H9 (cell line): ENCODE measurements around the gene BMPR1A. TPM values are rescaled to one million over a fixed set of nuclear protein-coding genes. Genes with fewer than 3 reads are reported as not detected.
A peak's percentile ranks its signal among the peaks of the same experiment; 100 is the strongest.

Experiments used
- DNase-seq: peaks from one replicate; pipeline ENCODE4 v3.0.0-alpha.2; 2017
- H2AFZ ChIP-seq: one replicate; pipeline ENCODE4 v1.6.1; 2013; ENCODE audit warnings: mild to moderate bottlenecking, low read length, control low read depth, moderate library complexity
- H2AK5ac ChIP-seq: 2 replicates; pipeline ENCODE4 v1.6.1; 2013; ENCODE audit warnings: low read length, control low read depth, mixed read lengths; ENCODE audit not compliant: insufficient read length
- H2BK120ac ChIP-seq: one replicate; pipeline ENCODE4 v1.6.1; 2013; ENCODE audit warnings: low read depth, mild to moderate bottlenecking, low read length, control low read depth, inconsistent platforms; ENCODE audit not compliant: poor library complexity, severe bottlenecking
- H2BK12ac ChIP-seq: 2 replicates; pipeline ENCODE4 v1.6.1; 2013; ENCODE audit warnings: low read length, control low read depth, mixed read lengths, low read depth; ENCODE audit not compliant: insufficient read length
- H2BK15ac ChIP-seq: 2 replicates; pipeline ENCODE4 v1.6.1; 2013; ENCODE audit warnings: low read depth, low read length, control low read depth
- H2BK20ac ChIP-seq: one replicate; pipeline ENCODE4 v1.6.1; 2013; ENCODE audit warnings: low read depth, mild to moderate bottlenecking, low read length, control low read depth, inconsistent platforms; ENCODE audit not compliant: poor library complexity, severe bottlenecking
- H2BK5ac ChIP-seq: 2 replicates; pipeline ENCODE4 v1.6.1; 2013; ENCODE audit warnings: low read length, control low read depth, mixed read lengths; ENCODE audit not compliant: insufficient read length
- H3K14ac ChIP-seq: 2 replicates; pipeline ENCODE4 v1.6.1; 2013; ENCODE audit warnings: low read length, control low read depth; ENCODE audit not compliant: insufficient read depth
- H3K18ac ChIP-seq: 2 replicates; pipeline ENCODE4 v1.6.1; 2013; ENCODE audit warnings: low read depth, mild to moderate bottlenecking, mixed read lengths, low read length, control low read depth; ENCODE audit not compliant: insufficient read length
- H3K23ac ChIP-seq: 2 replicates; pipeline ENCODE4 v1.6.1; 2013; ENCODE audit warnings: low read length, control low read depth, mixed read lengths, low read depth; ENCODE audit not compliant: insufficient read length
- H3K23me2 ChIP-seq: 2 replicates; pipeline ENCODE4 v1.6.1; 2013; ENCODE audit warnings: low read depth, mild to moderate bottlenecking, mixed read lengths, low read length, control low read depth; ENCODE audit not compliant: insufficient read length, poor library complexity, severe bottlenecking
- H3K27ac ChIP-seq: 2 replicates; pipeline ENCODE4 v1.5.1; 2013; ENCODE audit warnings: low read length, control low read depth, mixed read lengths, low read depth; ENCODE audit not compliant: insufficient read length
- H3K27me3 ChIP-seq: 2 replicates; pipeline ENCODE4 v1.6.1; 2013; ENCODE audit warnings: low read length, control low read depth, inconsistent platforms; ENCODE audit not compliant: insufficient read depth
- H3K4ac ChIP-seq: 2 replicates; pipeline ENCODE4 v1.6.1; 2013; ENCODE audit warnings: low read depth, mild to moderate bottlenecking, control low read depth, inconsistent platforms, low read length, moderate library complexity
- H3K4me1 ChIP-seq: 2 replicates; pipeline ENCODE4 v1.6.1; 2013; ENCODE audit warnings: low read length, control low read depth, inconsistent platforms; ENCODE audit not compliant: insufficient read depth
- H3K4me2 ChIP-seq: 2 replicates; pipeline ENCODE4 v1.6.1; 2013; ENCODE audit warnings: low read length, control low read depth, mixed read lengths; ENCODE audit not compliant: insufficient read length, insufficient read depth
- H3K56ac ChIP-seq: 2 replicates; pipeline ENCODE4 v1.6.1; 2013; ENCODE audit warnings: low read depth, mild to moderate bottlenecking, mixed read lengths, low read length, control low read depth; ENCODE audit not compliant: insufficient read length
- H3K79me1 ChIP-seq: 2 replicates; pipeline ENCODE4 v1.6.1; 2013; ENCODE audit warnings: low read depth, mild to moderate bottlenecking, moderate library complexity, low read length, control low read depth, inconsistent platforms; ENCODE audit not compliant: insufficient read depth, poor library complexity, severe bottlenecking
- H3K79me2 ChIP-seq: 2 replicates; pipeline ENCODE4 v1.6.1; 2013; ENCODE audit warnings: low read length, control low read depth, inconsistent platforms; ENCODE audit not compliant: insufficient read depth
- H3K9ac ChIP-seq: 2 replicates; pipeline ENCODE4 v1.6.1; 2013; ENCODE audit warnings: low read length, control low read depth, mixed read lengths; ENCODE audit not compliant: insufficient read length; ENCODE audit errors: extremely low read depth
- H3K9me3 ChIP-seq: one replicate; pipeline ENCODE4 v1.6.1; 2013; ENCODE audit warnings: low read depth, low read length, inconsistent platforms; ENCODE audit not compliant: control insufficient read depth
- H3T11ph ChIP-seq: one replicate; pipeline ENCODE4 v1.6.1; 2013; ENCODE audit warnings: mild to moderate bottlenecking, low read length, control low read depth, inconsistent platforms
- H4K20me1 ChIP-seq: one replicate; pipeline ENCODE4 v1.6.1; 2013; ENCODE audit not compliant: control insufficient read depth, insufficient read length, insufficient read depth
- H4K5ac ChIP-seq: 2 replicates; pipeline ENCODE4 v1.6.1; 2013; ENCODE audit warnings: low read depth, mild to moderate bottlenecking, mixed read lengths, low read length, control low read depth; ENCODE audit not compliant: insufficient read length
- H4K8ac ChIP-seq: replicated peaks from 2 replicates; pipeline ENCODE4 v1.6.1; 2013; ENCODE audit warnings: low read length, control low read depth, mixed read lengths, low read depth; ENCODE audit not compliant: insufficient read length
- H4K91ac ChIP-seq: 2 replicates; pipeline ENCODE4 v1.6.1; 2013; ENCODE audit warnings: low read depth, mild to moderate bottlenecking, moderate library complexity, mixed read lengths, low read length, control low read depth; ENCODE audit not compliant: insufficient read length
- H3K27ac Mint-ChIP-seq, 3 experiments: 2 replicates in 2 of 3; 3 replicates in 1 of 3; pipeline ENCODE4 v1.8.0; 2020 to 2021; ENCODE audit warnings: mixed read lengths in 3 of 3, mild to moderate bottlenecking in 1 of 3, moderate library complexity in 1 of 3
- H3K27me3 Mint-ChIP-seq: 2 replicates; pipeline ENCODE4 v1.8.0; 2021; ENCODE audit warnings: low read depth, mild to moderate bottlenecking, moderate library complexity, mixed read lengths
- H3K36me3 Mint-ChIP-seq, 3 experiments: 2 replicates in 2 of 3; 3 replicates in 1 of 3; pipeline ENCODE4 v1.8.0; 2020 to 2021; ENCODE audit warnings: low read depth in 3 of 3, mixed read lengths in 3 of 3; ENCODE audit not compliant: insufficient read depth in 1 of 3
- H3K4me1 Mint-ChIP-seq, 2 experiments: 2 replicates each; pipeline ENCODE4 v1.8.0; 2020; ENCODE audit warnings: mixed read lengths in 2 of 2
- H3K4me3 Mint-ChIP-seq, 2 experiments: 2 replicates in 1 of 2; 3 replicates in 1 of 2; pipeline ENCODE4 v1.8.0; 2020 to 2021; ENCODE audit warnings: mild to moderate bottlenecking in 2 of 2, mixed read lengths in 2 of 2, moderate library complexity in 1 of 2
- H3K9me3 Mint-ChIP-seq, 2 experiments: 2 replicates in 1 of 2; 3 replicates in 1 of 2; pipeline ENCODE4 v1.8.0; 2020; ENCODE audit warnings: mild to moderate bottlenecking in 2 of 2, mixed read lengths in 2 of 2, moderate library complexity in 1 of 2
- CTCF ChIP-seq: fragments of 200-600 bp; sonication (generic); conservative IDR thresholded peaks from 3 replicates; pipeline ENCODE4 v1.8.0; 2021; ENCODE audit warnings: antibody characterized with exemption, mild to moderate bottlenecking
- WGBS: extraction: QIAGEN DNeasy Blood & Tissue Kit; methylation state at CpG from one replicate; pipeline ENCODE4 v1.1.7; 2013; ENCODE audit warnings: missing lambda C conversion rate, low lambda C conversion rate, mixed read lengths; ENCODE audit not compliant: insufficient read length; ENCODE audit errors: extremely low coverage; 5-methylcytosine and 5-hydroxymethylcytosine counted together
- total RNA-seq: library from RNA; stranded (reverse); gene quantifications from 2 replicates; pipeline ENCODE4 v1.2.1, GENCODE V29; 2021

Gene BMPR1A
- total RNA-seq, 1 experiment from 2014 or later: 138 TPM

GRCh38 chr10:86795353-86795752 is 38.9 kb downstream of the BMPR1A start:
- H4K5ac ChIP-seq: no peak overlapping the region
- H3K18ac ChIP-seq: no peak overlapping the region
- H4K91ac ChIP-seq: no peak overlapping the region
- no peak overlapping the region for H3K27ac ChIP-seq
- H3K4me2 ChIP-seq: no peak overlapping the region
- no peak for TF ChIP-seq CTCF
- peaks cover 2% of the 10 kb centered on the region; the same call in 1 of the 2 replicates for H3K4me1 ChIP-seq
- H3T11ph ChIP-seq: no peak overlapping the region
- H2AK5ac ChIP-seq: no peak overlapping the region
- no peaks in the 10 kb centered on the region for H3K9me3 Mint-ChIP-seq
- peak overlapping the region; percentile 14 to 73; a peak in 3 of 5 replicates for H3K4me3 Mint-ChIP-seq
- no peak overlapping the region for H2BK15ac ChIP-seq
- no peak overlapping the region for H2BK20ac ChIP-seq
- DNase-seq: no peak
- H4K8ac ChIP-seq: no peak overlapping the region
- no peak overlapping the region for H2AFZ ChIP-seq
- H3K4ac ChIP-seq: no peak overlapping the region
- H4K20me1 ChIP-seq: no peaks in the 10 kb centered on the region
- WGBS: no CpG with 5 or more reads among the region's 3 CpGs
- H2BK12ac ChIP-seq: no peak overlapping the region
- no peaks in the 10 kb centered on the region for H3K79me1 ChIP-seq
- no peak overlapping the region for H3K14ac ChIP-seq
- H3K36me3 Mint-ChIP-seq: peaks cover 2 to 7% (median 3%) of the 10 kb centered on the region in 3 experiments; a peak in 3 of 7 replicates
- no peaks in the 10 kb centered on the region for H3K23me2 ChIP-seq
- H2BK5ac ChIP-seq: no peak overlapping the region
- H3K79me2 ChIP-seq: peaks cover 11% of the 10 kb centered on the region; the same call in 1 of the 2 replicates
- no peak overlapping the region for H3K56ac ChIP-seq
- H3K4me1 Mint-ChIP-seq: peaks cover 47 to 50% of the 10 kb centered on the region in 2 experiments
- H2BK120ac ChIP-seq: no peak overlapping the region
- no peaks in the 10 kb centered on the region for H3K27me3 Mint-ChIP-seq
- no peak overlapping the region for H3K9ac ChIP-seq
- H3K27ac Mint-ChIP-seq: peak overlapping the region; percentile 80 to 92 (median 89); a peak in 5 of 7 replicates
- no peaks in the 10 kb centered on the region for H3K9me3 ChIP-seq
- H3K23ac ChIP-seq: no peak overlapping the region
- H3K27me3 ChIP-seq: no peaks in the 10 kb centered on the region
